Brain microvascular endothelial cell (primary cell): ENCODE measurements around the gene TMEM63B.

ENCODE experiments used
- DNase-seq: peaks from one replicate; pipeline ENCODE4 v3.0.0-alpha.2; 2020
- H3K27ac ChIP-seq: fragments of 250-450 bp; sonication (Bioruptor Pico); 2 replicates; pipeline ENCODE4 v1.5.1; 2020; ENCODE audit warnings: mild to moderate bottlenecking, moderate library complexity
- H3K27me3 ChIP-seq: fragments of 250-450 bp; sonication (Bioruptor Pico); replicated peaks from 2 replicates; pipeline ENCODE4 v1.5.1; 2020; ENCODE audit warnings: mild to moderate bottlenecking
- H3K36me3 ChIP-seq: fragments of 250-450 bp; sonication (Bioruptor Pico); replicated peaks from 2 replicates; pipeline ENCODE4 v1.5.1; 2020; ENCODE audit warnings: mild to moderate bottlenecking
- H3K4me3 ChIP-seq: 2 replicates; pipeline ENCODE4 v1.5.1; 2011; ENCODE audit warnings: low read depth, mild to moderate bottlenecking, control low read depth, low read length, moderate library complexity
- in situ Hi-C: cut with HindIII; loops from 2 replicates; pipeline ENCODE4 v1.10.0; 2017; ENCODE audit warnings: low sequenced_read_pairs, low pct_ligation_motif_present
- TF ChIP-seq, protein P1 (sequence below): IDR thresholded peaks from 2 replicates; pipeline ENCODE4 v1.5.1; 2011; ENCODE audit warnings: low read depth, mild to moderate bottlenecking, moderate library complexity, low read length, control low read depth, inconsistent platforms; ENCODE audit errors: missing control alignments

Gene TMEM63B

DNA sequence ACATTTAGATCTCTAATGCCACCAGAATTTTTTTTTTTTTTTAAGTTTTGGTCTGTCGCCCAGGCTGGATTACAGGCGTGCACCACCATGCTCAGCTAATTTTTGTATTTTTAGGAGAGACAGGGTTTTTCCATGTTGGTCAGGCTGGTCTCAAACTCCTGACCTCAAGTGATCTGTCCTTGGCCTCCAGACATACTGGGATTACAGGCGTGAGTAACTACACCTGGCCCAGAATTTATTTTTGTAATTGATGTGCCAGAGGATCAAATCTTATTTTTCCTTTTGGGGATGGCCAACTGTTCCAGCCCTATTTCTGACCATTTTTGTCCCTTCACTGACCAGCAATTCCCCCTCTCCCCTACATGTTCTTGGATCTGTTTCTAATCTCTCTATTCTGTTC, 71.3 kb downstream of the TMEM63B start:
- no peaks in the 10 kb centered on the region for H3K36me3 ChIP-seq
- in situ Hi-C loops: no loop called here
- DNase-seq: no peak
- TF ChIP-seq, protein P1, sequence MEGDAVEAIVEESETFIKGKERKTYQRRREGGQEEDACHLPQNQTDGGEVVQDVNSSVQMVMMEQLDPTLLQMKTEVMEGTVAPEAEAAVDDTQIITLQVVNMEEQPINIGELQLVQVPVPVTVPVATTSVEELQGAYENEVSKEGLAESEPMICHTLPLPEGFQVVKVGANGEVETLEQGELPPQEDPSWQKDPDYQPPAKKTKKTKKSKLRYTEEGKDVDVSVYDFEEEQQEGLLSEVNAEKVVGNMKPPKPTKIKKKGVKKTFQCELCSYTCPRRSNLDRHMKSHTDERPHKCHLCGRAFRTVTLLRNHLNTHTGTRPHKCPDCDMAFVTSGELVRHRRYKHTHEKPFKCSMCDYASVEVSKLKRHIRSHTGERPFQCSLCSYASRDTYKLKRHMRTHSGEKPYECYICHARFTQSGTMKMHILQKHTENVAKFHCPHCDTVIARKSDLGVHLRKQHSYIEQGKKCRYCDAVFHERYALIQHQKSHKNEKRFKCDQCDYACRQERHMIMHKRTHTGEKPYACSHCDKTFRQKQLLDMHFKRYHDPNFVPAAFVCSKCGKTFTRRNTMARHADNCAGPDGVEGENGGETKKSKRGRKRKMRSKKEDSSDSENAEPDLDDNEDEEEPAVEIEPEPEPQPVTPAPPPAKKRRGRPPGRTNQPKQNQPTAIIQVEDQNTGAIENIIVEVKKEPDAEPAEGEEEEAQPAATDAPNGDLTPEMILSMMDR: no peak
- no peak overlapping the region for H3K4me3 ChIP-seq
- H3K27me3 ChIP-seq: no peaks in the 10 kb centered on the region
- H3K27ac ChIP-seq: no peak overlapping the region

DNA sequence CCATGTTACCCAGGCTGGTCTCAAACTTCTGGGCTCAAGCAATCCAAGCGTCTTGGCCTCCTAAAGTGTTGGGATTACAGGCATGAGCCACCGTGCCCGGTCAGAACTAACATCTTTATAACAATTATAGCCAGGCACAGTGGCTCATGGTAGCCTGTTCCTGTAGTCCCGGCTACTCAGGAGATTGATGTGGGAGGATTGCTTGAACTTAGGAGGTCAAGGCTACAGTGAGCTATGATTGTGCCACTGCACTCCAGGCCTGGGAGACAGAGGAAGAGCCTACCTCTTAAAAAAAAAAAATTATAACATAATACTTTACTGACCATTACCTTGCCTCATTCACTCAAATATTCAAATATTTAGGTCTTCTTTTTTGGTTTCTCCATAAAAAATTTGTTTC, 72.5 kb downstream of the TMEM63B start:
- Histone ChIP-seq H3K27ac (no peak overlapping the region), H3K27me3 (no peaks in the 10 kb centered on the region), H3K36me3 (no peaks in the 10 kb centered on the region), H3K4me3 (no peak overlapping the region)
- in situ Hi-C loops: no loop called here
- TF ChIP-seq, protein P1: no peak
- DNase-seq: no peak

DNA sequence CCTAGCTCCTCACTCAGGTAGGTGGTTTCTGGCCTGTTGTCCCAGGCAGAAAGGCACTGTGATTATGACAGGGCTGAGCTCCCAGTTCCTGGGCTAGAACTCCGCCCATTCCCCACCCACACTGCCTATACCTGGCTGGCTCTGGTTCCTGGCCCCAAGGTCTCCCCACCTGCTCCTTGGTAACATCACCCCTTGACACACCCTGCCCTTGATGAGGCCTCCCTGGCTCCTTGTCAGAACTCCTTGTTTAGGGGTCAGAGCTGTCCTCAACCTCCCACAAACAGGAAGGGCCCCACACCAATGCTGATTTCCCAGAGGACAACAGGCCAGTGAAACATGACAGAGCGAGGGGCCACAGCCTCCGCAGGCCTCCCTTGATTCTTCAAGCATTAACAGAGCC, 73.8 kb downstream of the TMEM63B start:
- no peak for DNase-seq
- TF ChIP-seq, protein P1: no peak
- H3K27me3 ChIP-seq: no peaks in the 10 kb centered on the region
- no peak overlapping the region for H3K4me3 ChIP-seq
- no peak overlapping the region for H3K27ac ChIP-seq
- no peaks in the 10 kb centered on the region for H3K36me3 ChIP-seq
- in situ Hi-C loops: no loop called here

DNA sequence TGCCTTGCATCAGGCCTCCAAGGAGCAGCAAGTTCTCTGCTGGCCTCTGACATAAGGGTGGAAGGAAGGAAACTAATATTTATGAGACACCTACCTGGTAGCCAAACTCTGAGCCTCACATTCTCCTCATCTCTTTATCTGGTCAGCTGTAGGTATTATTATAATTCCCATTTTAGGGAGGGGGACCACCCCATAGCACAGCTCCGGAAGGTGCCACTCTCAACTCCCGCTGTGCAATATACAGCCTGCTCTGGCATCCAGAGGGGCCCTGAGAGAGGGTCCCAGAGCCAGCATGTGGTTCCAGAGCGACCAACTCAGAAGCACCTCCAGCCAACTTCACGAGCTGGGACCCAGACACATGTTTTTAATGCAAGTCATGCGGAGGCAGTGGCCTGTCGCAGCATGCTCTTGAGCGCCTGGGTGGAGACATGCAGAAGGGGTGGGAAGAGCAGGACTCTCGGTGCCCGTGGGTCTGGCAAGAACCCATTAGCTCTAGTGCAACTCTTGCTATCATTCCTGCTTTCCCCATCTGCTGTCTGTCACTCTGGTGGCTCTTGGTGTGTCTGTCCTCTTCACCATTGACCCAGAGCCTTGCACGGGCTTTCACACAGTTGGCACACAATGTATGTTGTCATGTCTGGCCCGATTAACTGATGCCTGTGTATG, 74.4 kb downstream of the TMEM63B start:
- DNase-seq: no peak
- in situ Hi-C loops: no loop called here
- TF ChIP-seq, protein P1: no peak
- H3K36me3 ChIP-seq: no peaks in the 10 kb centered on the region
- H3K4me3 ChIP-seq: no peak overlapping the region
- H3K27me3 ChIP-seq: no peaks in the 10 kb centered on the region
- no peak overlapping the region for H3K27ac ChIP-seq

DNA sequence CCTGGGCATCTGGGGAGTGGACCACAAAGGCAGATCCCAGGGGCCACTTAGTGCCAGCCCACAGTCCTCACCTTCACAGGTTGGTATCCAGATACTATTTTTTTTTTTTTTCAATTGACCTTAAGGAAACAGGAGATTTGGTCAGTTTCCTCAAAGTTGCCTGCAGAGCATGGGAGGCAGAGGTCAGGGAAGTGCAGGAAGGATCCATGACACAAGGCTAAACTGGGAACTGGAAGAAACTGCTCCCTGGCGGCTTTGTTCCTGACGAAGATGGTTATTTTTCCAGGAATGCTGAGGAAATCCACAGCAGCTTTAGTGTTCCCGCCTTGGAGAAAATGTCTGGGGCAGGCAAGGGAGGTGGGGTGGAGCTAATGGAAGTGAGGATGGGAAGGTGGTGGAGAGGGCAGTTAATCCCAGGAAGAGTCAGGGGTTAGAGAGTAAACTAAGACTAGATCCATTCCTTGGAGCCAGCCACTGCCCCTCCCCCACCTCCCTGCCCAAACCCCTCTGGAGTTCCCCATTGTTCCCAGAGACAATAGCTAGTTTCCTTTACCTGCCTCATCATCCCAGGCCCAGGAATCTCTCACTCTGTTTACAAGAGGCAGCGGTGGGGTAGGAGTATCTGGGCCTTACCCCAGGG, 75.1 kb downstream of the TMEM63B start:
- no peak overlapping the region for H3K4me3 ChIP-seq
- no peaks in the 10 kb centered on the region for H3K27me3 ChIP-seq
- TF ChIP-seq, protein P1: no peak
- no peak overlapping the region for H3K27ac ChIP-seq
- no peaks in the 10 kb centered on the region for H3K36me3 ChIP-seq
- in situ Hi-C loops: no loop called here
- DNase-seq: no peak
